Measurements from ENCODE around the gene CPT1A.

DNA sequence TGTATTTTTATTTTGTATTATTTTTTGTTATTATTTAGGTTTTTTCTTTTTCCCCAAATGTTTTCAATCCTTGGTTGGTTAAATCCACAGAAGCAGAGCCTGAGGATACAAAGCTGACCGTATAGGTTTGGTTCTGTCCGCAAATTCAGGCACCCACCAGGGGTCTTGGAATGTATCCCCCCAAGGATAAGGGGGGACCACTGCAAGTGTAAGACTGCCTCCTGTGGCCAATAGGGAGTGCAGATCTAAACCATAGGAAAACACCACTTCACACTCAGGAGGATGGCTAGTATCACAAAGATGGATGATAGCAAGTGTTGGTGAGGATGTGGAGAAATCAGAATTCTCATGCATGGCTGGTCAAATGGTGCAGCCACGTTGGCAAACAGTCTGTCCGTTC is 20.0 kb downstream of the CPT1A start:
- TF ChIP-seq, protein P1, sequence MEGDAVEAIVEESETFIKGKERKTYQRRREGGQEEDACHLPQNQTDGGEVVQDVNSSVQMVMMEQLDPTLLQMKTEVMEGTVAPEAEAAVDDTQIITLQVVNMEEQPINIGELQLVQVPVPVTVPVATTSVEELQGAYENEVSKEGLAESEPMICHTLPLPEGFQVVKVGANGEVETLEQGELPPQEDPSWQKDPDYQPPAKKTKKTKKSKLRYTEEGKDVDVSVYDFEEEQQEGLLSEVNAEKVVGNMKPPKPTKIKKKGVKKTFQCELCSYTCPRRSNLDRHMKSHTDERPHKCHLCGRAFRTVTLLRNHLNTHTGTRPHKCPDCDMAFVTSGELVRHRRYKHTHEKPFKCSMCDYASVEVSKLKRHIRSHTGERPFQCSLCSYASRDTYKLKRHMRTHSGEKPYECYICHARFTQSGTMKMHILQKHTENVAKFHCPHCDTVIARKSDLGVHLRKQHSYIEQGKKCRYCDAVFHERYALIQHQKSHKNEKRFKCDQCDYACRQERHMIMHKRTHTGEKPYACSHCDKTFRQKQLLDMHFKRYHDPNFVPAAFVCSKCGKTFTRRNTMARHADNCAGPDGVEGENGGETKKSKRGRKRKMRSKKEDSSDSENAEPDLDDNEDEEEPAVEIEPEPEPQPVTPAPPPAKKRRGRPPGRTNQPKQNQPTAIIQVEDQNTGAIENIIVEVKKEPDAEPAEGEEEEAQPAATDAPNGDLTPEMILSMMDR (conservative IDR thresholded peaks at IDR 0.05): no peak; the same call in 1 of the 2 replicates
- TF ChIP-seq EZH2 (IDR thresholded peaks at IDR 0.05; ENCODE audit: low read depth): no peak

All from PC-9 (cell line).